T-helper 2 cell (primary cell): ENCODE results near the gene KDM2A.

ENCODE experiments used
- DNase-seq, 5 experiments: peaks; one replicate each; pipeline versions ENCODE4 v3.0.0 to v3.0.0-alpha.2; 2012 to 2022
- total RNA-seq, 2 donors: gene quantifications; one replicate each; lab custom pipeline; 2026; lab: John Stamatoyannopoulos, UW

Gene KDM2A
- 566 to 829 reads per million in 2 donors for total RNA-seq

DNA sequence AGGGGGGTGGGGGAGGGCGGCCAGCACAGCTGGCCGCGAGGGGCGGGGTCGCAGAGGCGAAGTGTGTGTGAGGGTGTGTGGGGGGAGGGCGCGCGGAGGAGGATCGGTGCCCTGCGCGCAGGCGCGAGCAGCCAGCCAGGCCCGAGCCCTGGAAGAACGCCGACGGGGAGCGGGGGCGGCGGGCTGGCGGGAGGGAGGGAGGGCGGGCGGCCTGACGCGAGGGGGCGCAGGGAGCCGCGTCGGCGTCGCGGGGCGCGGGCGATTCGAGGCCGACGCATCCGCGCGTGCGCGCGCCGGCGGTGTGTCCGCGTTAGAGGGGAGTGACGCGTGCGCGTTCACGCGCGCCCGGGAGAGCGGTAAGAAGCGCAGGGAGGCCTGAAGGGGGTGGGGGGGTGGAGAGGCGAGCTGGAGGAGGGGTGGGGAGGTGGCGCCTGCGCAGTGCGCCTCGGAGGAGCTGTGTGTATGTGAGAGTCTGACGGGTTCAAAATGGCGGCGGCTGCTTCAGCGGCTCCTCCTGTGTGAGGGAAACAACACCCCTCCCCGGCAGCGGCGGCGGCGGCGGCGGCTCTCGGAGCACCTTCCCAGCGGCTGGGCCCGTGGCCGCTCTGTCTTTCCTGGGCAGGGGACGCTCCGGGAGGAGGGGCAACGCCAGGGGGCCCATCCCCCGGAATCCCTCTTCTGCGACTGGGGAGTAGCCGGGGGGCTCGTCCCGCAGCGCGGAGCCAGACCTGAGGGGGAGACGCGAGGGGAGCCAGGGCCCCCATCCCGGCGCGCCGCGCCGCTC is at the start of gene KDM2A:
KDM2A (plus strand) TSS at position 463 of the 784 bp plus-strand sequence. CDS start 2,054 bp downstream, outside the sequence.
- DNase-seq = peak; percentile 97 to 100 (median 99)

DNA sequence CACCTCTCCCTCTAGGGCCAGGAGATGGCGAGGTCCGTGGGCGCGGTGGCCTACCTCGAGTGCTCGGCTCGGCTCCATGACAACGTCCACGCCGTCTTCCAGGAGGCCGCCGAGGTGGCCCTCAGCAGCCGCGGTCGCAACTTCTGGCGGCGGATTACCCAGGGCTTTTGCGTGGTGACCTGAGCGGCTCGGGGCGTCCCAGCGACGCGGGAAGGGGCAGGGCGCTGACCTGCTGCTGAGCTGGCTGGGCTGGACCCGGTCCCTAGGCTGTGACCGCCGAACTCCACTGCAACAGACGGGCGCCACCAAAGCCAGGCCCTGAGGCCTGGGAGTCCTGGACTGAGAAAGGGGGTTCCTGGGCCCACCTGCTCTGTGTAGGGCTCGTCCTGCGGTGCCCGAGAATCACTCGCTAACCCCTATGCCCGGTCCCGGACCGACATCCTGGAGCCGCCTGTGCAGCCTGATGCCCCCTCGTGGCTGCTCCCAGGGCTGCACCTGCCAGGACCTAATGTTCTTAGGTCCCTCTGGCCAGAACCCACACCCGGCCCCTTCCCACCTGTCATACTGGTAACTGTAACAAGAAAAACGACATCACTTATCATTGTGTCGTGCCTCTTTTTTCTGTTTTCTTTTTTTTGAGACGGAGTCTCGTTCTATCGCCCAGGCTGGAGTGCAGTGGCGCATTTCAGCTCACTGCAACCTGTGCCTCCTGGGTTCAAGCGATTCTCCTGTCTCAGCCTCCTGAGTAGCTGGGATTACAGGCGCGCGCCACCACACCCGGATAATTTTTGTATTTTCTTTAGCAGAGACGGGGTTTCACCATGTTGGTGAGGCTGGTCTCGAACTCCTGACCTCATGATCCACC is 47.4 kb upstream of the KDM2A start:
- DNase-seq = peak; percentile 32 to 69 (median 60)

DNA sequence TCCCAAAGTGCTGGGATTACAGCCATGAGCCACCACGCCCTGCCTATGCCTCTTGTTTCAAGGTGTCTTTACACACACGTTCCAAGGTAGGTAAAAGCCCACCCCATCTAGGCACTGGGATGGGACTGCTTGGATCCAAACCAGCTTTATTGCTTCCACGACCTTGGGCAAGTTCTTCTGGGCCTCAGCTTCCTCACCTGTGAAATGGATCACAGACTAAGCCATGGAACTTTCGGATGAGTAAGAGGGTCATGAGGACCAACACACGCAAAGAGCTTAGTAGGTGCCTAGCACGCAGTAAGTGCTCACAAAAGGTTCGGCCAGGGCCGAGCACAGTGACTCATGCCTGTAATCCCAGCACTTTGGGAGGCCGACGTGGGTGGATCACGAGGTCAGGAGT is 46.8 kb upstream of the KDM2A start:
- DNase-seq = no peak

DNA sequence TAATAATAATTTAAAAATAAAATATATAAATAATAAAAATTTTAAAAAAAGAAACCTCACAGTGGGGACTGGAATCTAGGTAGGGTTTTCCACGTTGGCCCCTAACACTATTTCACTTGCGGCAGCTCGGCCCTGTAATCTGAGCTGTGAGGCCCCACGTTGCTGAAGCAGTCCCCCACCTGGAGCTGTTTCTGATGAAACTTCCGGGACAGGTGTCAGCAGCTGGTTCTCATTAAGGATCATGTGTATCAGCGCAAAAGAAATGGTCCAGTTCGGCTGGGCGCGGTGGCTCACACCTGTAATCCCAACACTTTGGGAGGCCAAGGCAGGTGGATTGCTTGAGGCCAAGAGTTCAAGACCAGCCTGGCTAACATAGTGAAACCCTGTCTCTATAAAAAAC is 45.2 kb upstream of the KDM2A start:
- DNase-seq = no peak

DNA sequence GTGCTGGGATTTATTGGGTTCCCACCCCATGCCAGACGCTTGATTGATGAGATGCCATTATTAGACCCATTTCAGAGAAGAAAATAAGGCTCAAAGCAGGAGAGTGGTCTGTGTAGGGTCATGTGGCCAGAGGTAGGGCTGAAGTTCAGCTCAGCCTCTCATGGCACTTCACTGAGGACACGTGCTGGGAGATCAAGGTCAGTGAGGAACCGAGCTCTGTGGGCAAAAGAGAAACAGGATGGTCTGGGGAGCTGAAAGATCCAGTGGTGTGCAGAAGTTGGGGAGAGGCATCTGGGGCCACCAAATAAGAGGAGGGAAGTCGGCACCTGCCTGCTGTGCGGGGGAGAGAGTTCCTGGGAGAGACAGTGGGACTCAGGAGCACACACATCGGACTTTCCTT is 42.9 kb upstream of the KDM2A start:
- no peak for DNase-seq

DNA sequence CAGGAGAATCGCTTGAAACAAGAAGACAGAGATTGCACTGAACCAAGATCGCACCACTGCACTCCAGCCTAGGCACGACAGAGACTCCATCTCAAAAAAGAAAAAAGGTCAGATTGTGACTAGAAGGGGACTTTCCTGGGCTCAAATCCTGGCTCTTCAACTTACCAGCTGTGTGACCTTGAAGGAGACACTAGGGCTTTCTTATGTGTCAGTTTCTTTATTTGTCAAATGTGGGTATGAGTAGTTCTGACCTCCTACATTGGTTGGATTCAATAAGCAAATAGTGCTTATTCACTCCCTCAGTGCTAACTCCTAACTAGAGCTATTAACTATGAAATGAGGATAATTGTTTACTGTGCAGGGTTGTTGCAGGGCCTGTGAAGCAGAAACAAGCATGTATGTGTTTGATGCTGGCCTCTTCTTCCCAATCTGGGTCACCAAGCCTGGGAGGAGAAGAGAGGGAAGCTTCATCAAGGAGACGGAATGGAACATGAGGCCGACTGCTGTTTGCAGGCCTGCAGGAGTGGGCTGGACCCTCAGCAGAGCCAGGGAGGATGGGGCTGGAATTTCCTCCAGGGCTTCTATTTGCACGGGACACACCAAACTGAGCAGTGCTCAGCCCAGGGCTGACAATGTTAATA is 39.9 kb upstream of the KDM2A start:
- DNase-seq = no peak

DNA sequence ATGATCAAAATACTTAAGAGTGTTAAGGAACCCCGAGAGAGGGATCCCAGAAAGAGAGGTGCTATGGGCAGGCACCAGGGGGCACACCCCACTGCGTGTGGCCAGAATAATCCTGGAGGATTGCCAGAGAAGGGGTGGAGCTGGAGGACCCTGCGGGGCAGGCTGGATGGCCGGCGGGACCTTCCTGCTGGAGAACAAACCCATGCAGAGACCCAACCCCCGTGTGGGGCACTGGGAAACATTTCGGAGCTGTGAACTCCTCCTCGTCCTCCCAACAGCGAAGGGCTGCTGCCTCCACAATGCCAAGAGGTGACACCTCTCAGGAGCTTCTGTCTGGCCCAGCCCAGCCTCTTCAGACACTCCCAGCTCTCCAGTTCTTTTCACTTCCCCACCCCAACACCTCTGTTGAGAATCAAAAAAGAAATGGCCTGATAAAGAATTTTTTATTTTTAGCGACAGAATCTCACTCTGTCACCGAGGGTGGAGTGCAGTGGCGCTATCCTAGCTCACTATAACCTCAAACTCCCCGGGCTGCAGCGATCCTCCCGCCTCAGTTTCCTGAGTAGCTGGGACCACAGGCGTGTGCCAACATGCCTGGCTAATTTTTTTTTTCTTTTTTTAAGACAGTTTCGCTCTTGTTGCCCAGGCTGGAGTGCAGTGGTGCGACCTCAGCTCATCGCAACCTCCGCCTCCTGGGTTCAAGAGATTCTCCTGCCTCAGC is 36.8 kb upstream of the KDM2A start:
- peak in 1 of 5 experiments; percentile 31 for DNase-seq

DNA sequence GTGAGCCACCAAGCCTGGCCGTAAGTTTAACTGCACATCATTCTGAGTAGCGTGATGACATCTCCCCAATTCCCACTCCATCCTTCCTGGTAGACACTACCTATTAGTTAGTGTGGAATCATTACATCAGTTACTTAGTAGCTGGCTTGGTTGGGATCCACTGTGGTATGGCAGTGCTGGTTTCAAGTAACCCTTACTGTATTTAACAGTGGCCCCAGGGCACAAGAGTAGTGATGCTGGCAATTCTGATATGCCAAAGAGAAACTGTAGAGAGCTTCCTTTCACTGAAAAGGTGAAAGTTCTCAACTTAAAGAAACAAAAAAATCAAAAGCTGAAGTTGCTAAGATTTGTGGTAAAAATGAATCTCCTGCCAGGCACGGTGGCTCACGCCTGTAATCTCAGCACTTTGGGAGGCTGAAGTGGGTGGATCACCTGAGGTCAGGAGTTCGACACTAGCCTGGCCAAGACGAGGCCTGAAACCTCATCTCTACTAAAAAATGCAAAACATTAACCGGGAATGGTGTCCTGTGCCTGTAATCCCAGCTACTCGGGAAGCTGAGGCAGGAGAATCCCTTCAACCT is 35.2 kb upstream of the KDM2A start:
- no peak for DNase-seq

DNA sequence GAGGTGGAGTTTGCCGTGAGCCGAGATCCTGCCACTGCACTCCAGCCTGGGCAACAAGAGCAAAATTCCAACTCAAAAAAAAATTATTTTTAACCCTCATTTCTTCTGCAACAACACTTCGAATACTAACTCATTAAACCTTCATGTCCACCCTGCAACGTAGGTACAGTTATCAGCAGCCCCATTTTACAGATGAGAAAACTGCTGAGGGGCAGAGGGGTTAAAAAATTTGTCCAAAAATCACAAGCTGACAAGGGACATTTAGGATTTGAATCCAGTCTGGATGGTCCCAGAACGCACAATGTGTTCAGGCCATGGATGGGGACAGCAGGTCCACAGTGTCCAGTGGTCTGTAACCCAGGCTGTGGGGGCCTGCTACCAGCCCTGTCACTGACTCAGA is 33.4 kb upstream of the KDM2A start:
- no peak for DNase-seq

DNA sequence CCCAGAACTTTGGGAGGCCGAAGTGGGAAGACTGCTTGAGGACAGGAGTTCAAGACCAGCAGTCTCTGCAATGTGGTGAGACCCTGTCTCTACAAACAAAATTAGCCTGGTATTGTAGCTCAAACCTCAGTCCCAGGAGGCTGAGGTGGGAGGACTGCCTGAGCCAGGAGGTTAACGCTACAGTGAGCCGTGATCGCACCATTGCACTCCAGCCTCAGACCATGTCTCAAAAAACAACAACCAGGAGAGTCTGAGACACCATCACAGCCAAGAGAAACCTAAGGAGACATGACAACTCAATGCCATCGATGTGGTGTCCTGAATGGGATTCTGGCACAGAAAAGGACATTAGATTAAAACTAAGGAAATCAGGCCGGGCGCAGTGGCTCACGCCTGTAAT is 28.3 kb upstream of the KDM2A start:
- no peak for DNase-seq

DNA sequence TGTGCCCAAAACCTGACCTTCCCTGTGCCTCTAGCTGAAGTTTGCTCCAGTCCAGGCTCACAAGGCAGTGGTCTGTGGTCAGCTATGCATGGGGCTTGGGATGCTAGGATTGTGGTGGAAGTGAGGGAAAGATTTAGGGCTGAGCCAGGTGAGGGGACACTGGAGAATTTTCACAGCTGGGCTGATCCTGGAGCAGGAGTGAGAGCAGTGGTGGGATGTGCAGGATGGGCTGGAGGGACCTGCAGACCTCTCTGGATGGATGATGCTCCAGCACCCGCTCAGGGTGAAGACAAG is 23.9 kb upstream of the KDM2A start:
- DNase-seq = no peak

DNA sequence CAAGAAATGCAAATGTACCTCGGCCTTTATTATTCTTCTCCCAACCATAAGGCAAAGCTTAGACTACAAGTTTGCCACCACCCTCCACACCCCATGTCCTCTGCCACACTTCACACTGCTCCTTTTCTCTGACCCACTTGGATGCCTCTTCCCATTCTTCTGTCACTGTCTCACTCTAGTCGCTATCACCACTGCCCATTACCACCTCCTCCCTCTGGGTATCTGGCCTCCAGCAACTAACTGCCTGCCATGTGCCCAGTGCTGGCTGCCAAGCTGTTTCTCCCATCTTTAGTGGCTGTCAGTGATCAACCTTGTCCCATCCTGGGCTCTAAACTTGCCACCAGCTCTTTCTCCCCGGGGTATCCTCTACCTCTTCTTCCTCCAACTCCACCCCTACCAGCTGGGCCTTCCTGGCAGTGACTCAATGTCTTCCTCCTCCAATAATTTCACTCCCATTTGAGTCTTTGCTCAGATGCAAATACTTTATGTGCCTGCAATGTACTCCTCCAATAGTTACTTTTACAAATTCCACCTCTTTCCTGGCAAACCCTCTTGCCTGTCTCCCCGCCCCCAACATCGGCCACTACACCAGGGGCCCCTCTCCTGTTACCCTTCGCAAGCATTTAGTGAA is 20.1 kb upstream of the KDM2A start:
- DNase-seq = no peak

DNA sequence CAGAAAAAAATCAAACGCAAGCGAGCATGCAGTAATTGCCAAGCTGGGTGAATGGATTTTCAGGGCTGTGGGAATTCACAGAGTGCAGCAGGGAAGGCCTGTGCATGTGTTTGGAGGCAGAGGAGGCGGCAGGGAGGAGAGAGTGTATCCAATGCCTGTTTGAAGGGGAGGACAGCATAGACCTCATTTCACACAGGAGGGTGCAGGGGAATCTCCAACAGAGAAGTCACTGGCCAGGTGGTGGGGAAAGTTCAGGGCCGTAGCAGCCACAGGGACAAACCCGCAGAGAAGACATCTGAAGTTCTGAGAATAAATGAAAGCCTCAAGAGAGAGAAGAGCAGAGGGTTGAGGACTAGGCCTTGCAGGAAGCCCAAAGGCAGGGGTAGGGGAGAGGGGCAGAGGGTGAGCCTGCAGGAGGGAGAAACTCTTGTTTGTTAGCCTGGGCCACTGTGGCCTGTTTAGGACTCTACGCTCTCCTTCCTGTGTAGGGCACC is 19.2 kb upstream of the KDM2A start:
- no peak for DNase-seq

DNA sequence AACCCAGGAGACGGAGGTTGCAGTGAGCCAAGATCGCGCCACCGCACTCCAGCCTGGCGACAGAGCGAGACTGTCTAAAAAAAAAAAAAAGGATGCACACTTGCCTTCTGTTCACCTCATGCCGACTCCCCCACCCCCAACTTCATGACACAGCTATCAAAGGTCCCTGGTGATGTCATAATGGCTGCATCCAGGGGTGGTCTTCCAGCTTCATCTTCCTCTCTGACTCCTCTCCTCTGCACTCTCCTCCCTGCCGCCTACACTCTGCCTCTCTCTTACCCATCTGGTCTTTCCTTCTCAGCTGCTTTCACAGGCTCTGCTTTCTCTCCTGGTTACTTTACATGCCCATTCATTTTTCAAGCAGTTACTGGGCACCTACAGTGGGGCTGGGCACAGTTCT is 16.4 kb upstream of the KDM2A start:
- DNase-seq = no peak

DNA sequence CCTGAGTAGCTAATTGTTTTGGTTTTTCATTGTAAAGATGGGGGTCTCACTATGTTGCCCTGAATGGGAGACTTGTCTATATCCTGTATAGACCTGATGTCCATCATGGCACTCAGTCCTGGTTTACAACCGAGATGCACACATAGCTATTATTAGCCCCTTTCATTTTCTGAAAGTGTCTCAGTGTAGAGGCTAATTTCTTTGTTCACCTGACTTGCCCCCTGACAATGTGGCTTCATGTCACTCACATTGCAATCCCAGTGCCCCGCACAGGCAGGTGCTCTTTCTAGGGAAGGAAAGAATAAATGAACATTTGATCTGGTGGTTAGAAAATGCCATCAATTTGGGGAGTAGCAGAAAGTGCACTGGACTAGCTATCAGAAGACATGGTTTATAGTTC is 13.1 kb upstream of the KDM2A start:
- DNase-seq = no peak

DNA sequence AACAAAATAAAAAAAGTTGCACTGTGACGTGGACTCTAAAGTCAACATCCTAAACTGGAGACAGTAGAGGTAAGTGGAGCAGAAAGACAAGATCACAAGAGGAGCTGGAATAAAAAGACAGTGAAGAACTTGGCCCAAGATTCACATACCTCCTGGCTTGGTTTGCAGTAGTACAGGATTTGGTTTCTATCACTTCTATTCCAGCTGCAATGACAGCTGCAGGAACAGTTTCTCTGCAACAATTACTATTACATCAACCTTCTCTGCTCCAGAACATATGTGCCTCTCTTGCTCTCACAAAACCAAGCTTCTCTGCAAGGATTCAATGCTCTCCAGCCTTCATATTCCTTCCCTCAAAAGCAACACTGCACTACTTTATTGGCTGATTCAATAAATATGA is 7.8 kb upstream of the KDM2A start:
- DNase-seq = no peak

DNA sequence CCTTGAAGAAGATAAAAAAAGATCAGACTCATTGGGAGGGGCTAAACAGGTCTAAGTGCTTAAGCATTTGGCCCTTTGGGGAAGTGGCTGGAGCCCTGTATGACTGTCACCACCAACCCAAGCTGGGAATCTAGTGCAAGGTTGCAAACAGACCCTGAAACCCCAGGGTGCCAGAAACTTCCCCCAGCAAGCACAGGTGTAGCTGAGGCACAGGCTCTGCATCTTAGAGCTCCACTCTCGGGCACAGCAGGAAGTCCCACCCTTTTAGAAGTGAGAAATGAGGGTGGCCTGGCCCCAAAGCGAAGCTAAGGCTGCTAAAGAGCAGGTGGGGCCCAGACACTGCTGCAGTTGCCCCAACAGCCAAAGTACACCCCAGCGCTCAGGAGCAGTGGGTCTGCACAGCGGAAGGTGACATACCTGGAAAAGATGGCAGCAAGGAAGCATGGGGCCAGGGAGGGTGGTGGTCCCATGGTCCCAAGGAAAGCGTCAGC is 5.8 kb upstream of the KDM2A start:
- DNase-seq = peak in 1 of 5 experiments; percentile 26

DNA sequence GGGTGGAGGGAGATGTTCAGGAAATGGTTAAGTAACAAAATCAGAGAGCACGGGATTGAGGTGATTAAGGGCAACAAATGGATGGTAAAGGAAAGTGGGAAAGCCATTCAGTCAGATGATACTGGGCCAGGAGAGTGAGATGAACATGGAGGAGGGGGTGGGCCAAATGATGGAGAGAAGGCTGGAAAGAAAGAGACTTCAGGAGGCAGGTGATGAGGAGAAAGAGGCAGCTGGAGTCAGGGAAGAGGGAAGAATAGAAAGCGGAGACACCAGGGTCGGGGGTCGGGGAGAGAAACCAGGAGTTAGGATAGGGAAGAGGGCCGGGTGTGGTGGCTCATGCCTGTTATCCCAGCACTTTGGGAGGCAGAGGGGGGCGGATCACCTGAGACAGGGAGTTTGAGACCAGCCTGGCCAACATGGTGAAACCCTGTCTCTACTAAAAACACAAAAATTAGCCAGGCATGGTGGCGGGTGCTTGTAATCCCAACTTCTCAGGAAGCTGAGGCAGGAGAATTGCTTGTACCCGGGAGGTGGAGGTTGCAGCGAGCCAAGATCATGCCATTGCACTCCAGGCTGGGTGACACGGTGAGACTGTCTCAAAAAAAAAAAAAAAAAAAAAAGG is 4.7 kb upstream of the KDM2A start:
- no peak for DNase-seq

DNA sequence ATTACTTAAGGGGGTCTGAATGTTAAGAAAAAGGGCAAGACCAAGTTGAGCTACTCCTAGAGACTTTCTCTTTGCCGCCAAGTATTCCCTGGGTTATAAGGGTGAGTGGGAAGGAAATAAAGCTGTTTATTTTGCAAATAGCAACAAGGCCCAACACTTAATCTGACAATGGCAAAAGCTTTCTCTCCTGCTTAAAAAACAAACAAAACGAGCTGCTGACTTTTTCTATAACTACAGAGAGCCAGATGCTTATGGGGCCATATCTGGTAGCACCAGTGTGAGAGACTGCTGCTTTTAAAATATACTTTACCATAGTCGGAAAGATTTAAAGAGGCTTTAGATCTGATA is 2.3 kb upstream of the KDM2A start:
- DNase-seq = no peak

DNA sequence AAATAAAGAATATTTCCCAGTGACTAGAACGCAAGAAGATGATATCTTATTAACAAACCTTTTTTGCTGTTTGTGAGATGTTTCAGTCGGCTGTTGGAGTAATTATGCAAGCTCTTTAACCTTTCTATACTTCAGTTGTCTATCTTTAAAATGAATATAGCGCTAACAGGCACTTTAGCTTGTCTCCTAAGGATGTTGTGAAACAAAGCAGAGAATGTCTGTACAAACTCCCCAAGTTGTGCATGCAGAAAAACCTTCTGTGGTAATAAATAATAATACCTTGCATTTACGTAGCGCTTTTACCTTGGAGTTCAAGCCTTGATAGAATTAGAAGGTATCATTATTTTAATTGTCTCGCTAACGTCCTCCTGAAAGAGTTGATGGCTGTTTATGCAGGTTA is 1.9 kb upstream of the KDM2A start:
- no peak for DNase-seq

DNA sequence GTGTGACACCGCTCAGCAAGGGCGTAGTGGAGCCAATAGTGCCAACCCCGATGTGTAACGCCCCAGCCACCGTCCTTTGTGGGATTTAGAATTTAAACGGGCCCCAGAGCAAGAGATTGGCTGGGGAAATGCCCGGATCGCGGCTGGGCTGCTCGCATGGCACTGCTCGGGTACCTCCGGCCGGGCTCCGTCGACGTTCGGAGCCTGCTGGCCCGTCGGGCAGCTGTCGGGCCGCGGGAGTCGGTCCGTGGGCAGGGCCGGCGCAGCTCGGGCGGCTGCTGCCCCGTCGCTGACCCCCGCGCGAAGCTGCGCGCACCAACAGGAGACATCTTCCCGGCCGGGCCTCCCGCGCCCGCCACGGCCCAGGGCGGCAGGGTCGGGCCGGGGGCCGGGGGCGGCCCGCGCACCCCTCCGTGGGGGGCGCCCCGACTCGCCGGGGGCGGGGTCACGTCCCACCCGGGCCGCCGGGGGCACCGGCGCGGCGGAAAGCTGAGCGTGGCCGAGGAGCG is 1.3 kb upstream of the KDM2A start:
- peak in 4 of 5 experiments; percentile 22 to 72 (median 32) for DNase-seq
